GM12872 (cell line): Measurements from ENCODE around the gene SPECC1L.
"Not testable (repeated sequence)": the region's sequence is repeated elsewhere in the genome, so short reads cannot be mapped to it uniquely, and the experiment has no call there.

Experiments
- TF ChIP-seq, protein P1 (sequence below): IDR thresholded peaks from 3 replicates; pipeline ENCODE4 v1.5.1; 2011; ENCODE audit warnings: low read depth, mild to moderate bottlenecking, low read length, moderate library complexity; ENCODE audit not compliant: insufficient read depth

SPECC1L gene

GRCh38 chr22:24232725-24233124 is 37.9 kb upstream of the SPECC1L start:
- TF ChIP-seq, protein P1, sequence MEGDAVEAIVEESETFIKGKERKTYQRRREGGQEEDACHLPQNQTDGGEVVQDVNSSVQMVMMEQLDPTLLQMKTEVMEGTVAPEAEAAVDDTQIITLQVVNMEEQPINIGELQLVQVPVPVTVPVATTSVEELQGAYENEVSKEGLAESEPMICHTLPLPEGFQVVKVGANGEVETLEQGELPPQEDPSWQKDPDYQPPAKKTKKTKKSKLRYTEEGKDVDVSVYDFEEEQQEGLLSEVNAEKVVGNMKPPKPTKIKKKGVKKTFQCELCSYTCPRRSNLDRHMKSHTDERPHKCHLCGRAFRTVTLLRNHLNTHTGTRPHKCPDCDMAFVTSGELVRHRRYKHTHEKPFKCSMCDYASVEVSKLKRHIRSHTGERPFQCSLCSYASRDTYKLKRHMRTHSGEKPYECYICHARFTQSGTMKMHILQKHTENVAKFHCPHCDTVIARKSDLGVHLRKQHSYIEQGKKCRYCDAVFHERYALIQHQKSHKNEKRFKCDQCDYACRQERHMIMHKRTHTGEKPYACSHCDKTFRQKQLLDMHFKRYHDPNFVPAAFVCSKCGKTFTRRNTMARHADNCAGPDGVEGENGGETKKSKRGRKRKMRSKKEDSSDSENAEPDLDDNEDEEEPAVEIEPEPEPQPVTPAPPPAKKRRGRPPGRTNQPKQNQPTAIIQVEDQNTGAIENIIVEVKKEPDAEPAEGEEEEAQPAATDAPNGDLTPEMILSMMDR = no peak

- TF ChIP-seq, protein P1 = no peak
Measured at GRCh38 chr22:24233235-24233634, 37.4 kb upstream of the SPECC1L start.

- TF ChIP-seq, protein P1 = no peak
Measured at GRCh38 chr22:24233816-24234215, 36.8 kb upstream of the SPECC1L start.

DNA sequence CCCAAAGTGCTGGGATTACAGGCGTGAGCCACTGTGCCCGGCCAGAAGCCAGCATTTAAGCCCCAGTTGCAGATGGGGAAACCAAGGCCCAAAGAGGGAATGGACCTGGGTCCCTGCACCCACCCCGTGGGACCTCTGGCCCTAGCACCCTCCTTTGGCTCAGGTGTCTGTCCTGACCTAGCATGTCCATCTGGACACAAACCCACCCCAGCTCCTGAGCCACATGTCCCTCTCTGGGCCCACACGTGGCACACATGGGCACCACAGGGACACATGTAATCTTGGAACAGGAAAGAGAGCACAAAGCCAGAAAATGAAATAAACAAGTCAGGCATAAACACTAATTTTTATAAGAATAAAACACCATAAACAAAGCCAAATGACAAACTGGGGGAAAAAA is 35.3 kb upstream of the SPECC1L start:
- TF ChIP-seq, protein P1 = no peak

GRCh38 chr22:24236656-24237055 is 34.0 kb upstream of the SPECC1L start:
- TF ChIP-seq, protein P1 = no peak

DNA sequence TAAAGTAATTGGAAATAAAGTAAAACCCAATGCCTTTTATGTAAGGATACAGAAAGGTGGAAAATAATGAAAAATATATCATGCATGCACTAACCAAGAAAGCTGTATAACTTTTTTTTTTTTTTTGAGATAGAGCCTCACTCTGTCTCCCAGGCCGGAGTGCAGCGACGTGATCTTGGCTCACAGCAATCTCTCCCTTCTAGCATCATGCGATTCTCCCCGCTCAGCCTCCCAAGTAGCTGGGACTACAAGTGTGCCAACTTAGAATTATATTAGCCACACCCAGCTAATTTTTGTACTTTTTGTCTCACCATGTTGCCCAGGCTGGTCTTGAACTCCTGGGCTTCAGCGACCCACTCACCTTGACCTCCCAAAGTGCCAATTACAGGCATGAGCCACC is 30.2 kb upstream of the SPECC1L start:
- TF ChIP-seq, protein P1 = no peak

GRCh38 chr22:24244144-24244787 is 26.4 kb upstream of the SPECC1L start:
- TF ChIP-seq, protein P1 = no peak

GRCh38 chr22:24245030-24245431 is 25.6 kb upstream of the SPECC1L start, which contains the start of gene GGT5:
Gene GGT5 (minus strand): TSS chr22:24245082. CDS start chr22:24244725, 357 bp downstream.
- TF ChIP-seq, protein P1 = not testable (repeated sequence)
